HEK293 (cell line): Measurements from ENCODE around the gene PKNOX1.

ENCODE experiments used
- CTCF ChIP-seq: fragments of 450-650 bp; formaldehyde crosslinking; IDR thresholded peaks from 2 replicates; pipeline ENCODE4 v1.5.1; 2016; ENCODE audit warnings: missing biosample characterization, missing genetic modification characterization
- GFI1B ChIP-seq: fragments of 450-650 bp; formaldehyde crosslinking; IDR thresholded peaks from 2 replicates; pipeline ENCODE4 v1.5.1; 2016; ENCODE audit warnings: missing biosample characterization, missing genetic modification characterization
- HOXC10 ChIP-seq: sonication (generic); formaldehyde crosslinking; IDR thresholded peaks from 2 replicates; pipeline ENCODE4 v1.8.1; 2023; ENCODE audit warnings: mild to moderate bottlenecking, missing genetic modification reagents
- PRDM10 ChIP-seq: fragments of 450-650 bp; formaldehyde crosslinking; IDR thresholded peaks from 2 replicates; pipeline ENCODE4 v1.5.1; 2016; ENCODE audit warnings: missing biosample characterization, missing genetic modification characterization
- ZFP3 ChIP-seq: fragments of 450-650 bp; formaldehyde crosslinking; IDR thresholded peaks from 2 replicates; pipeline ENCODE4 v1.5.1; 2016; ENCODE audit warnings: low read depth, missing biosample characterization, missing genetic modification characterization
- ZFP41 ChIP-seq: fragments of 450-650 bp; formaldehyde crosslinking; IDR thresholded peaks from 2 replicates; pipeline ENCODE4 v1.5.1; 2016; ENCODE audit warnings: missing biosample characterization, missing genetic modification characterization, borderline replicate concordance
- ZNF223 ChIP-seq: fragments of 450-650 bp; formaldehyde crosslinking; IDR thresholded peaks from 2 replicates; pipeline ENCODE4 v1.5.1; 2016; ENCODE audit warnings: missing biosample characterization, missing genetic modification characterization

GRCh38 chr21:42959728-42960127, 14.6 kb upstream of the PKNOX1 start:
- TF ChIP-seq ZNF223 (no peak), ZFP41 (tag by site-specific recombination) (no peak), HOXC10 (CRISPR knock-in tag) (no peak), ZFP3 (tag by site-specific recombination) (no peak), CTCF (tag by site-specific recombination) (no peak), GFI1B (tag by site-specific recombination) (no peak), PRDM10 (tag by site-specific recombination) (no peak)
